ENCODE results near the gene SLC9A9. TPM values are rescaled to one million over a fixed set of nuclear protein-coding genes. Genes with fewer than 3 reads are reported as not detected.

Gene SLC9A9
- total RNA-seq, result 0.81 and 3.9 TPM in 2 replicates

DNA sequence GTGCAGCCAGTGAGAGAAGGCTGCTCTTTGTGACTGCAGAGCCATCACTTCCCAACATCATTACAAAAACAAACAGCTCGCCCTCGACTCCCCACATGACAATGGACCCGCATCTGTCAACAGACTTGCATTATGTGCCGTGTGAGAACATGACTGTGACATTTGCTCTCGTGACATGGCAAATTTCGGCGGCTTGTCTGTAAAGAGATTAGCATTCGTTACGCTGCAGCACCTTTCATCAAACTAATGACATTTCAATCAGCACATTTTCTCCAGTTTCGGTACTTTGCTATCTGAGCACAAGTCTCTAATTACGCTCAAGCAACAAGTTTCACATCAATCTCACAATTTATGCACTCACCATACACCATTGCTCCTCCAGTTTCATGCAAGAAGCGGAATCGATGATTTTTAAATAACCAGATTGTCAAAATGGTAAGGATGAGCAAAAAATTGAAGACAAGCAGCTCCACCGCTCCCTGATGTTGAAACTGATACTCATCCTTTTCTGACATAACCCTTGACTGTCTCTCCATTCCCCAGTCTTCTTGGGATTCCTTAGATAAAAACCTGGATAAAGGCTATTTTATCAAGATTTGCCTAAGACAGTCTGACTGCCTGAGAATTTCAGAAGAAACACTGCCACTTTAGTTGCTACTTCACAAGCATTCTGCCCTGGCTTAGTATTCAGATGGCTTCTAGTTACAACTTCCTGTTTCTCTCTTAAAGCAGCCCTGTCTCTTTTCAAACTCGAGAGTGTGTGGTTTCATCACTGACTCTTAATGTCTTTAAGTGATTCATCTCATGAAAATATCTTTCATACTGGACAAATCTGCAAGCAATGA lies at the start of gene SLC9A9:
TSS of gene SLC9A9 (minus strand) at position 682 of the 845 bp plus-strand sequence. CDS start at position 536, 146 bp downstream.

Other genes with a start within 250 kb of the SLC9A9 start
- gene DIPK2A, start 123.4 kb upstream of the SLC9A9 start, total RNA-seq, result 26.6 and 37.2 TPM in 2 replicates